A549 (cell line): Measurements from ENCODE around the gene NOTCH4. TPM values are rescaled to one million over a fixed set of nuclear protein-coding genes. Genes with fewer than 3 reads are reported as not detected.

ENCODE experiments used
- ATAC-seq, 2 experiments: fragments of 200-7000 bp in 1 of 2; fragments of >200 bp in 1 of 2; cut with Nextera tagmentation in 1 of 2; cut with Tn5 transposase in 1 of 2; 3 replicates each; pipeline versions ENCODE4 v1.8.0 to v1.9.1; 2018 to 2020; ENCODE audit warnings: mild to moderate bottlenecking in 1 of 2, moderate library complexity in 1 of 2
- CTCF ChIA-PET: fragments of 300-600 bp; sonication (Branson Sonifier 250); formaldehyde crosslinking; extraction: SDS; loops from one replicate; lab custom pipeline; 2021; ENCODE audit warnings: antibody characterized with exemption, inconsistent platforms; lab: Yijun Ruan, JAX
- POLR2A ChIA-PET: fragments of 350-600 bp; formaldehyde crosslinking; extraction: SDS; loops from one replicate; lab custom pipeline; 2021; ENCODE audit warnings: antibody characterized with exemption, inconsistent platforms; lab: Yijun Ruan, JAX
- DNase-seq, 2 experiments: peaks; one replicate each; pipeline versions ENCODE4 v3.0.0 to v3.0.0-alpha.2; 2011 to 2016; ENCODE audit warnings: low read depth in 1 of 2, low spot score in 1 of 2
- FAIRE-seq: peaks from 2 replicates; lab custom pipeline; 2011; peaks lifted over from hg19 to GRCh38; lab: Jason Lieb, UNC
- H3K27ac ChIP-seq, 2 experiments: fragments of >200 bp; sonication (Bioruptor Twin); formaldehyde crosslinking; 3 replicates each; pipeline ENCODE4 v1.5.1; 2016 to 2017
- H3K4me1 ChIP-seq: fragments of >200 bp; sonication (Bioruptor Twin); formaldehyde crosslinking; 3 replicates; pipeline ENCODE4 v1.6.1; 2016
- H3K4me2 ChIP-seq: fragments of >200 bp; sonication (Bioruptor Twin); formaldehyde crosslinking; 3 replicates; pipeline ENCODE4 v1.6.1; 2016
- H3K4me3 ChIP-seq: fragments of >200 bp; sonication (Bioruptor Twin); formaldehyde crosslinking; 3 replicates; pipeline ENCODE4 v1.5.1; 2016
- H3K9me3 ChIP-seq: fragments of >200 bp; sonication (Bioruptor Twin); formaldehyde crosslinking; 3 replicates; pipeline ENCODE4 v1.6.1; 2016
- CBX8 ChIP-seq: fragments of 200-600 bp; sonication (generic); IDR thresholded peaks from 2 replicates; pipeline ENCODE4 v1.6.1; 2016
- CHD2 ChIP-seq: fragments of 150-350 bp; IDR thresholded peaks from 2 replicates; pipeline ENCODE4 v1.6.1; 2014; ENCODE audit warnings: low read length; ENCODE audit not compliant: partially characterized antibody
- CHD4 ChIP-seq: fragments of 200-600 bp; sonication (generic); IDR thresholded peaks from 2 replicates; pipeline ENCODE4 v1.6.1; 2016; ENCODE audit warnings: antibody characterized with exemption, mild to moderate bottlenecking, borderline replicate concordance
- EHF ChIP-seq: fragments of 250-450 bp; sonication (Bioruptor Pico); IDR thresholded peaks from 2 replicates; pipeline ENCODE4 v1.5.0; 2020; ENCODE audit warnings: mild to moderate bottlenecking
- EHMT2 ChIP-seq: fragments of 200-600 bp; sonication (generic); IDR thresholded peaks from 2 replicates; pipeline ENCODE4 v1.6.1; 2016; ENCODE audit warnings: antibody characterized with exemption, low read depth, mild to moderate bottlenecking, moderate library complexity
- EP300 ChIP-seq, 2 experiments: fragments of >200 bp; sonication (Bioruptor Twin); formaldehyde crosslinking; IDR thresholded peaks; 2 replicates in 1 of 2; 3 replicates in 1 of 2; pipeline ENCODE4 v1.6.1; 2016 to 2017
- GATA3 ChIP-seq: IDR thresholded peaks from 2 replicates; pipeline ENCODE4 v1.6.1; 2012; ENCODE audit warnings: borderline replicate concordance
- HOXA7 ChIP-seq: fragments of 250-450 bp; sonication (Bioruptor Pico); IDR thresholded peaks from 2 replicates; pipeline ENCODE4 v1.5.0; 2020; ENCODE audit warnings: mild to moderate bottlenecking, moderate library complexity
- HOXB13 ChIP-seq: fragments of 250-450 bp; sonication (Bioruptor Pico); IDR thresholded peaks from 2 replicates; pipeline ENCODE4 v1.5.0; 2020; ENCODE audit warnings: low read depth, mild to moderate bottlenecking, moderate library complexity
- HOXB5 ChIP-seq: fragments of 250-450 bp; sonication (Bioruptor Pico); IDR thresholded peaks from 2 replicates; pipeline ENCODE4 v1.5.0; 2020; ENCODE audit warnings: mild to moderate bottlenecking, moderate library complexity
- JUNB ChIP-seq: fragments of >200 bp; sonication (Bioruptor Twin); formaldehyde crosslinking; IDR thresholded peaks from 2 replicates; pipeline ENCODE4 v1.6.1; 2016
- MYC ChIP-seq: IDR thresholded peaks from 2 replicates; pipeline ENCODE4 v1.6.1; 2012; ENCODE audit warnings: mild to moderate bottlenecking, inconsistent platforms, low read length, improper control_type of control experiment, borderline replicate concordance
- POLR2AphosphoS2 ChIP-seq: conservative IDR thresholded peaks from 2 replicates; pipeline ENCODE4 v1.6.1; 2012; ENCODE audit warnings: low read length, improper control_type of control experiment, inconsistent platforms
- RFX5 ChIP-seq: fragments of 450-650 bp; IDR thresholded peaks from 2 replicates; pipeline ENCODE4 v1.7.1; 2014; ENCODE audit warnings: antibody characterized with exemption, mild to moderate bottlenecking, moderate library complexity
- RNF2 ChIP-seq: fragments of 200-600 bp; sonication (generic); IDR thresholded peaks from 2 replicates; pipeline ENCODE4 v1.6.1; 2016; ENCODE audit warnings: low read depth, mild to moderate bottlenecking, antibody characterized with exemption, moderate library complexity, borderline replicate concordance
- TFCP2L1 ChIP-seq: fragments of 250-450 bp; sonication (Bioruptor Pico); IDR thresholded peaks from 2 replicates; pipeline ENCODE4 v1.5.0; 2021; ENCODE audit warnings: mild to moderate bottlenecking
- WGBS: methylation state at CpG from one replicate; pipeline ENCODE4 v1.1.6; 2017; ENCODE audit errors: missing lambda C conversion rate; 5-methylcytosine and 5-hydroxymethylcytosine counted together
- polyA plus RNA-seq, 4 experiments: library from polyadenylated mRNA; depleted of rRNA in 3 of 4; stranded (reverse); fragments of >200 nt; fragmentation: RNase III in 1 of 4; extraction: RNeasy Plus Mini Kit Qiagen cat#74134 plus additional on column Dnase treatment in 1 of 4; gene quantifications; 2 replicates in 3 of 4; 3 replicates in 1 of 4; pipeline ENCODE4 v1.2.3, GENCODE V29; 2011 to 2017
- TF ChIP-seq, protein P1 (sequence below): fragments of 200-600 bp; sonication (generic); IDR thresholded peaks from 2 replicates; pipeline ENCODE4 v1.6.1; 2016; ENCODE audit warnings: antibody characterized with exemption, mild to moderate bottlenecking, moderate library complexity
- TF ChIP-seq, protein P2 (sequence below): IDR thresholded peaks from 2 replicates; pipeline ENCODE4 v1.6.1; 2012; ENCODE audit warnings: low read depth, borderline replicate concordance
- TF ChIP-seq, protein P3 (sequence below): fragments of >200 bp; sonication (Bioruptor Twin); formaldehyde crosslinking; IDR thresholded peaks from 2 replicates; pipeline ENCODE4 v1.6.1; 2016
- TF ChIP-seq, protein P4 (sequence below): fragments of >200 bp; sonication (Bioruptor Twin); formaldehyde crosslinking; IDR thresholded peaks from 3 replicates; pipeline ENCODE4 v1.5.1; 2016
- TF ChIP-seq, protein P5 (sequence below): IDR thresholded peaks from 2 replicates; pipeline ENCODE4 v1.6.1; 2012
- TF ChIP-seq, protein P6 (sequence below): fragments of 150-350 bp; IDR thresholded peaks from 2 replicates; pipeline ENCODE4 v1.6.1; 2014; ENCODE audit warnings: low read depth, mild to moderate bottlenecking, low read length

The NOTCH4 gene
- polyA plus RNA-seq, 2 of the 4 experiments (the other 2 are of a cell fraction) = 0.32 to 0.70 TPM

DNA sequence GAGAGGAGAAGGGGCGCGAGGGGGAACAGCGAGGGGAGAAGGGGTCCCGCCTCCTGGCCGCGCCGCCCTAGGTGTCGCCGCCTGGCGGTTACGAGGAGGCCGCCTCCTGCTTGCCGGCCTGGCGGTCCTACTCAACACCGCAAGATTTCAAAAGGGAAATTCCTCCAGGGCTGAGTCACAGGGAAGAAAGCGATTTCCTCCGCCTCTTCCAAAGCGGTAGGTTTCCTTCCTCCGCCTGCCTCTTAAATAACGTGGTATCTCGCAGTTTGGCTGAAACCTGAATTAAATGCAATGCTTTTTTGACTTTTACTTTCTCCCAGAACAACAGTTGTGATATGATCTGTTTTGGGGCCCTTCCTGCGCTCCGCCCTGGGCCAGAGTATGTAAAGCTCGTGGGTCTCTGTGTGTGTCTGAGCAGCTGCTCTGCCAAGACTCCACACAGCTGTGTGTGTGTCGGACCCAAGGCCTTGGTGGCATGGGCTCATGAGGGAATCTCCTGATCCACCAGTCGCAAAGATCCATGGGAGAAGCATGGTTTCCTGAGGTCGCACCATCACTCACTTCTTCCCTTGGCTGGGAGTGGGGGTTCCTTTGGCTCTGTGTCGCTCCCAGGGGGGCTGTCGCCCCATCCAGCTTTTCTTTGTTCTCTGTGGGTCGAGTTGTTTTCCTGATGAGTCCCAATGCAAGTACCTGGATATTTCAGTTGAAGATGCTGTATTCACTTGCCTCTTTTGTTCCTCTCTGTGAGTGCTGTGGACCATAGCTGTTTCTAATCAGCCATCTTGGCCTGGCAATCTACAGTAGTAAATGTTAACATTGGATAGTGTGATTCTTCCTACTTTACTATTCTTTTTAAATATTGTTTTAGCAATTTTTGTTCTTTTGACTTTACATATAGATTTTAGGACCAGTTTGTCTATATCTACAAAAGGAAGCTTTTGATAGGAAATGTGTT lies 31.6 kb upstream of the NOTCH4 start (continued):
- TF ChIP-seq, protein P1, sequence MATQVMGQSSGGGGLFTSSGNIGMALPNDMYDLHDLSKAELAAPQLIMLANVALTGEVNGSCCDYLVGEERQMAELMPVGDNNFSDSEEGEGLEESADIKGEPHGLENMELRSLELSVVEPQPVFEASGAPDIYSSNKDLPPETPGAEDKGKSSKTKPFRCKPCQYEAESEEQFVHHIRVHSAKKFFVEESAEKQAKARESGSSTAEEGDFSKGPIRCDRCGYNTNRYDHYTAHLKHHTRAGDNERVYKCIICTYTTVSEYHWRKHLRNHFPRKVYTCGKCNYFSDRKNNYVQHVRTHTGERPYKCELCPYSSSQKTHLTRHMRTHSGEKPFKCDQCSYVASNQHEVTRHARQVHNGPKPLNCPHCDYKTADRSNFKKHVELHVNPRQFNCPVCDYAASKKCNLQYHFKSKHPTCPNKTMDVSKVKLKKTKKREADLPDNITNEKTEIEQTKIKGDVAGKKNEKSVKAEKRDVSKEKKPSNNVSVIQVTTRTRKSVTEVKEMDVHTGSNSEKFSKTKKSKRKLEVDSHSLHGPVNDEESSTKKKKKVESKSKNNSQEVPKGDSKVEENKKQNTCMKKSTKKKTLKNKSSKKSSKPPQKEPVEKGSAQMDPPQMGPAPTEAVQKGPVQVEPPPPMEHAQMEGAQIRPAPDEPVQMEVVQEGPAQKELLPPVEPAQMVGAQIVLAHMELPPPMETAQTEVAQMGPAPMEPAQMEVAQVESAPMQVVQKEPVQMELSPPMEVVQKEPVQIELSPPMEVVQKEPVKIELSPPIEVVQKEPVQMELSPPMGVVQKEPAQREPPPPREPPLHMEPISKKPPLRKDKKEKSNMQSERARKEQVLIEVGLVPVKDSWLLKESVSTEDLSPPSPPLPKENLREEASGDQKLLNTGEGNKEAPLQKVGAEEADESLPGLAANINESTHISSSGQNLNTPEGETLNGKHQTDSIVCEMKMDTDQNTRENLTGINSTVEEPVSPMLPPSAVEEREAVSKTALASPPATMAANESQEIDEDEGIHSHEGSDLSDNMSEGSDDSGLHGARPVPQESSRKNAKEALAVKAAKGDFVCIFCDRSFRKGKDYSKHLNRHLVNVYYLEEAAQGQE = no peak
- TF ChIP-seq RFX5 = no peak
- TF ChIP-seq, protein P2, sequence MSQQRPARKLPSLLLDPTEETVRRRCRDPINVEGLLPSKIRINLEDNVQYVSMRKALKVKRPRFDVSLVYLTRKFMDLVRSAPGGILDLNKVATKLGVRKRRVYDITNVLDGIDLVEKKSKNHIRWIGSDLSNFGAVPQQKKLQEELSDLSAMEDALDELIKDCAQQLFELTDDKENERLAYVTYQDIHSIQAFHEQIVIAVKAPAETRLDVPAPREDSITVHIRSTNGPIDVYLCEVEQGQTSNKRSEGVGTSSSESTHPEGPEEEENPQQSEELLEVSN = no peak
- TF ChIP-seq, protein P3, sequence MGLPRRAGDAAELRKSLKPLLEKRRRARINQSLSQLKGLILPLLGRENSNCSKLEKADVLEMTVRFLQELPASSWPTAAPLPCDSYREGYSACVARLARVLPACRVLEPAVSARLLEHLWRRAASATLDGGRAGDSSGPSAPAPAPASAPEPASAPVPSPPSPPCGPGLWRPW = no peak

DNA sequence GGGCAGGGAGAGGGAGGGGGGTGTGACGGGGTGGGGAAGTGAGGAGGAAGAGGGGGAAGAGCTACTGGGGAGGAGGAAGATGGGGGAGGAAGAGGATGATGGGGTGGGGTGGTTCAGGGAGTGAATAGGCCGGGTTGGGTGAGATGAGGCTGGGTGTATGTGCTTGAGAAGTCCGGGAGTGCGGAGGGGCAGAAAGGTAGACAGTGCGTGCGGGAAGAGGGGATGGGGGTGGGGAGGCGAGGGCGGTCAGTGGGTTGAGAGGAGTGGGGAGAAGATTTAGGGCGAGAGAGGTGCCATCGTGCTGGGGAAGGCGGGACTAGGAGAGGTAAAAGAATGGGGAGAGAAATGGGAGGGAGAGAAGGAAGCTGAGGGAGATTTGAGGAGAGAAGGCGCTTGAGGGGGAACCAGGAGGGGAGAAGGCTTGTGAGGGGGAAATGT lies 30.9 kb upstream of the NOTCH4 start:
- H3K27ac ChIP-seq = peak overlapping the region; percentile 60 to 84; a peak in 5 of 6 replicates
- ChIA-PET CTCF (interaction anchor here (0.6 to 6.0 kb wide), 12 partner anchors 9 to 159 kb away, joined by 3 to 46 read pairs (median 4); no protein-coding TSS in a partner anchor), POLR2A (interaction anchor here (0.6 to 1.0 kb wide), 2 partner anchors 14 to 59 kb away, joined by 3 to 6 read pairs; no protein-coding TSS in a partner anchor)
- DNase-seq (peak in 1 of 2 experiments; percentile 25), FAIRE-seq (no peak), ATAC-seq (peak; percentile 52 to 66; a peak in 3 of 6 replicates)
- peak overlapping the region; percentile 76 for H3K4me2 ChIP-seq
- H3K4me3 ChIP-seq = peak overlapping the region; percentile 11
- TF ChIP-seq EP300 (IDR thresholded peaks at IDR 0.05) (no peak), TFCP2L1 (CRISPR knock-in tag) (no peak), GATA3 (no peak), HOXB5 (CRISPR knock-in tag) (no peak), HOXA7 (CRISPR knock-in tag) (no peak), POLR2AphosphoS2 (no peak), JUNB (no peak), EHF (CRISPR knock-in tag) (no peak), RNF2 (no peak), EHMT2 (no peak), HOXB13 (CRISPR knock-in tag) (no peak), CHD4 (no peak), CBX8 (no peak), MYC (no peak), CHD2 (no peak)
- TF ChIP-seq, protein P4, sequence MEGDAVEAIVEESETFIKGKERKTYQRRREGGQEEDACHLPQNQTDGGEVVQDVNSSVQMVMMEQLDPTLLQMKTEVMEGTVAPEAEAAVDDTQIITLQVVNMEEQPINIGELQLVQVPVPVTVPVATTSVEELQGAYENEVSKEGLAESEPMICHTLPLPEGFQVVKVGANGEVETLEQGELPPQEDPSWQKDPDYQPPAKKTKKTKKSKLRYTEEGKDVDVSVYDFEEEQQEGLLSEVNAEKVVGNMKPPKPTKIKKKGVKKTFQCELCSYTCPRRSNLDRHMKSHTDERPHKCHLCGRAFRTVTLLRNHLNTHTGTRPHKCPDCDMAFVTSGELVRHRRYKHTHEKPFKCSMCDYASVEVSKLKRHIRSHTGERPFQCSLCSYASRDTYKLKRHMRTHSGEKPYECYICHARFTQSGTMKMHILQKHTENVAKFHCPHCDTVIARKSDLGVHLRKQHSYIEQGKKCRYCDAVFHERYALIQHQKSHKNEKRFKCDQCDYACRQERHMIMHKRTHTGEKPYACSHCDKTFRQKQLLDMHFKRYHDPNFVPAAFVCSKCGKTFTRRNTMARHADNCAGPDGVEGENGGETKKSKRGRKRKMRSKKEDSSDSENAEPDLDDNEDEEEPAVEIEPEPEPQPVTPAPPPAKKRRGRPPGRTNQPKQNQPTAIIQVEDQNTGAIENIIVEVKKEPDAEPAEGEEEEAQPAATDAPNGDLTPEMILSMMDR = no peak
- TF ChIP-seq, protein P5, sequence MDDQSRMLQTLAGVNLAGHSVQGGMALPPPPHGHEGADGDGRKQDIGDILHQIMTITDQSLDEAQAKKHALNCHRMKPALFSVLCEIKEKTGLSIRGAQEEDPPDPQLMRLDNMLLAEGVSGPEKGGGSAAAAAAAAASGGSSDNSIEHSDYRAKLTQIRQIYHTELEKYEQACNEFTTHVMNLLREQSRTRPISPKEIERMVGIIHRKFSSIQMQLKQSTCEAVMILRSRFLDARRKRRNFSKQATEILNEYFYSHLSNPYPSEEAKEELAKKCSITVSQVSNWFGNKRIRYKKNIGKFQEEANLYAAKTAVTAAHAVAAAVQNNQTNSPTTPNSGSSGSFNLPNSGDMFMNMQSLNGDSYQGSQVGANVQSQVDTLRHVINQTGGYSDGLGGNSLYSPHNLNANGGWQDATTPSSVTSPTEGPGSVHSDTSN = no peak
- TF ChIP-seq, protein P6, sequence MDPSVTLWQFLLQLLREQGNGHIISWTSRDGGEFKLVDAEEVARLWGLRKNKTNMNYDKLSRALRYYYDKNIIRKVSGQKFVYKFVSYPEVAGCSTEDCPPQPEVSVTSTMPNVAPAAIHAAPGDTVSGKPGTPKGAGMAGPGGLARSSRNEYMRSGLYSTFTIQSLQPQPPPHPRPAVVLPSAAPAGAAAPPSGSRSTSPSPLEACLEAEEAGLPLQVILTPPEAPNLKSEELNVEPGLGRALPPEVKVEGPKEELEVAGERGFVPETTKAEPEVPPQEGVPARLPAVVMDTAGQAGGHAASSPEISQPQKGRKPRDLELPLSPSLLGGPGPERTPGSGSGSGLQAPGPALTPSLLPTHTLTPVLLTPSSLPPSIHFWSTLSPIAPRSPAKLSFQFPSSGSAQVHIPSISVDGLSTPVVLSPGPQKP = no peak
- H3K9me3 ChIP-seq = no peaks in the 10 kb centered on the region
- 65% methylated on average over 8 of the region's 12 CpGs for WGBS
- H3K4me1 ChIP-seq = peaks cover 7% of the 10 kb centered on the region; the same call in 1 of the 3 replicates
